K562 (cell line): ENCODE measurements around the gene CALU. TPM values are rescaled to one million over a fixed set of nuclear protein-coding genes. Genes with fewer than 3 reads are reported as not detected.

Source experiments
- ARID2 ChIP-seq: fragments of 450-650 bp; IDR thresholded peaks from 2 replicates; pipeline ENCODE4 v1.6.1; 2017; ENCODE audit warnings: antibody characterized with exemption, mild to moderate bottlenecking
- ATF1 ChIP-seq, 2 experiments: fragments of 450-650 bp in 1 of 2; IDR thresholded peaks; 2 replicates each; pipeline ENCODE4 v1.6.1; 2016; ENCODE audit warnings: missing compliant biosample characterization in 1 of 2, missing genetic modification characterization in 1 of 2
- BHLHE40 ChIP-seq: IDR thresholded peaks from 2 replicates; pipeline ENCODE4 v1.6.1; 2011; ENCODE audit warnings: low read length, improper control_type of control experiment
- FOXP1 ChIP-seq: sonication (generic); formaldehyde crosslinking; IDR thresholded peaks from 2 replicates; pipeline ENCODE4 v1.8.0; 2022; ENCODE audit warnings: mild to moderate bottlenecking, missing genetic modification reagents
- HDAC1 ChIP-seq, 2 experiments: fragments of 450-650 bp; IDR thresholded peaks; 2 replicates each; pipeline ENCODE4 v1.6.1; 2016 to 2017; ENCODE audit warnings: inconsistent platforms in 1 of 2, mild to moderate bottlenecking in 1 of 2, moderate library complexity in 1 of 2
- MEF2A ChIP-seq: IDR thresholded peaks from 2 replicates; pipeline ENCODE4 v1.6.1; 2011; ENCODE audit warnings: low read depth, mild to moderate bottlenecking, low read length, moderate library complexity; ENCODE audit not compliant: control insufficient read depth
- NFE2L1 ChIP-seq: fragments of 450-650 bp; IDR thresholded peaks from 2 replicates; pipeline ENCODE4 v1.6.1; 2016; ENCODE audit warnings: missing genetic modification characterization, low read depth, mild to moderate bottlenecking, missing compliant biosample characterization, moderate library complexity, borderline replicate concordance
- PHF21A ChIP-seq: fragments of 450-650 bp; IDR thresholded peaks from 2 replicates; pipeline ENCODE4 v1.6.1; 2017; ENCODE audit warnings: low read depth, borderline replicate concordance
- PURB ChIP-seq: sonication (generic); formaldehyde crosslinking; IDR thresholded peaks from 2 replicates; pipeline ENCODE4 v1.9.0; 2021; ENCODE audit warnings: low read depth, mild to moderate bottlenecking, missing genetic modification reagents
- RNF219 ChIP-seq: fragments of 250-450 bp; sonication (Bioruptor Pico); IDR thresholded peaks from 2 replicates; pipeline ENCODE4 v1.5.0; 2022; ENCODE audit warnings: mild to moderate bottlenecking
- SMAD4 ChIP-seq: fragments of 250-450 bp; sonication (Bioruptor Pico); conservative IDR thresholded peaks from 2 replicates; pipeline ENCODE4 v1.8.0; 2021; ENCODE audit warnings: inconsistent platforms, mild to moderate bottlenecking, moderate library complexity
- SMARCE1 ChIP-seq: fragments of 450-650 bp; IDR thresholded peaks from 2 replicates; pipeline ENCODE4 v1.7.1; 2016; ENCODE audit warnings: mild to moderate bottlenecking
- SOX6 ChIP-seq: fragments of 450-650 bp; IDR thresholded peaks from 2 replicates; pipeline ENCODE4 v1.6.1; 2014; ENCODE audit warnings: mild to moderate bottlenecking
- TCF3 ChIP-seq: sonication (generic); formaldehyde crosslinking; IDR thresholded peaks from 2 replicates; pipeline ENCODE4 v1.4.0; 2020; ENCODE audit warnings: mild to moderate bottlenecking, missing genetic modification reagents
- TFAP4 ChIP-seq: sonication (generic); formaldehyde crosslinking; IDR thresholded peaks from 2 replicates; pipeline ENCODE4 v1.8.0; 2022; ENCODE audit warnings: missing genetic modification reagents, mild to moderate bottlenecking, moderate library complexity, borderline replicate concordance
- ZBTB12 ChIP-seq: fragments of 250-450 bp; sonication (Bioruptor Pico); IDR thresholded peaks from 2 replicates; pipeline ENCODE4 v1.4.0; 2020
- ZNF175 ChIP-seq: fragments of 200-800 bp; sonication (Bioruptor generic); IDR thresholded peaks from 2 replicates; pipeline ENCODE4 v1.6.1; 2016; ENCODE audit warnings: low read depth, mild to moderate bottlenecking, missing genetic modification characterization, missing compliant biosample characterization
- ZNF324 ChIP-seq: fragments of 250-450 bp; sonication (Bioruptor Pico); IDR thresholded peaks from 2 replicates; pipeline ENCODE4 v1.4.0; 2020; ENCODE audit warnings: mild to moderate bottlenecking
- ZNF431 ChIP-seq: sonication (generic); formaldehyde crosslinking; IDR thresholded peaks from 2 replicates; pipeline ENCODE4 v1.8.0; 2022; ENCODE audit warnings: mild to moderate bottlenecking, missing genetic modification reagents
- ZNF639 ChIP-seq, 2 experiments: fragments of 200-800 bp in 1 of 2; sonication (Bioruptor generic) in 1 of 2; sonication (generic) in 1 of 2; formaldehyde crosslinking in 1 of 2; IDR thresholded peaks in 1 of 2; conservative IDR thresholded peaks in 1 of 2; 2 replicates each; pipeline versions ENCODE4 v1.5.0 to v1.6.1; 2016 to 2020; ENCODE audit warnings: missing compliant biosample characterization in 1 of 2, missing genetic modification characterization in 1 of 2, missing genetic modification reagents in 1 of 2
- ZSCAN29 ChIP-seq: fragments of 450-650 bp; IDR thresholded peaks from 2 replicates; pipeline ENCODE4 v1.6.1; 2017
- polyA plus RNA-seq, 8 experiments: library from polyadenylated mRNA; depleted of rRNA in 4 of 8; stranded (reverse) in 5 of 8; unstranded in 3 of 8; fragments of >200 nt; fragmentation: Nextera tagmentation in 2 of 8; fragmentation: Illumina TruSeq in 1 of 8; extraction: Ambion mirVana in 2 of 8; extraction: Trizol in 1 of 8; gene quantifications; 2 replicates each; pipeline versions ENCODE4 v1.2.1 to v1.2.3, GENCODE V29; 2011 to 2014; ENCODE audit warnings: inconsistent platforms in 1 of 8, missing spikeins in 1 of 8
- total RNA-seq, 7 experiments: library from RNA; depleted of rRNA in 6 of 7; stranded (reverse); fragments of >200 nt in 6 of 7; fragmentation: Illumina TruSeq in 2 of 7; extraction: Trizol in 2 of 7; gene quantifications; 2 replicates each; pipeline versions ENCODE4 v1.2.1 to v1.2.3, GENCODE V29; 2011 to 2021; ENCODE audit warnings: low replicate concordance in 1 of 7

CALU gene
- total and polyA plus RNA-seq, 9 of the 15 experiments (the other 6 are each of a cell fraction or from before 2014, with no cell fraction given), result 166 to 286 (median 215) TPM

GRCh38 chr7:128739048-128739962 is at the start of gene CALU (continued):
- TF ChIP-seq ZBTB12, result peak; percentile 71; the same call in 1 of the 2 replicates
- peak; percentile 18; the same call in 1 of the 2 replicates for TF ChIP-seq ARID2
- no peak for TF ChIP-seq PURB (CRISPR knock-in tag)
- TF ChIP-seq ZNF324 (CRISPR knock-in tag), result no peak
- TF ChIP-seq ZNF175, result no peak
- TF ChIP-seq FOXP1 (CRISPR knock-in tag), result peak; percentile 95
- no peak for TF ChIP-seq RNF219 (CRISPR knock-in tag)
- TF ChIP-seq TCF3 (CRISPR knock-in tag), result 0 out of 2 replicates have a peak, but pooled peaks have one; percentile 14
- no peak for TF ChIP-seq NFE2L1
- no peak for TF ChIP-seq ZSCAN29
- no peak; the same call in 1 of the 2 replicates for TF ChIP-seq SMARCE1
- TF ChIP-seq BHLHE40, result peak; percentile 69
- TF ChIP-seq HDAC1 (IDR thresholded peaks at IDR 0.05), result peak in 1 of 2 experiments; percentile 84; a peak in 2 of 4 replicates
- 0 out of 2 replicates have a peak, but pooled peaks have one; percentile 76 for TF ChIP-seq SOX6
- TF ChIP-seq ATF1 (CRISPR knock-in tag; IDR thresholded peaks at IDR 0.05), result no peak; the same call in 1 of the 2 replicates
- peak; percentile 97 for TF ChIP-seq ATF1 (tag; IDR thresholded peaks at IDR 0.05)
- TF ChIP-seq MEF2A, result no peak
- TF ChIP-seq SMAD4 (CRISPR knock-in tag), result peak; percentile 18; the same call in 1 of the 2 replicates
- 0 out of 2 replicates have a peak, but pooled peaks have one; percentile 51 for TF ChIP-seq PHF21A
- peak; percentile 70; the same call in 1 of the 2 replicates for TF ChIP-seq ZNF431
- TF ChIP-seq TFAP4 (CRISPR knock-in tag), result peak; percentile 83
- TF ChIP-seq ZNF639 (CRISPR knock-in tag; conservative IDR thresholded peaks at IDR 0.05 in 1 of 2, IDR thresholded peaks at IDR 0.05 in 1 of 2), result peak in 1 of 2 experiments; percentile 88; a peak in 1 of 4 replicates
